DND-41 (cell line): Measurements from ENCODE around the gene YPEL5.

Experiments used
- CTCF ChIP-seq: IDR thresholded peaks from 2 replicates; pipeline ENCODE4 v1.5.1; 2012; ENCODE audit warnings: borderline replicate concordance, low read length, moderate library complexity, mild to moderate bottlenecking; ENCODE audit not compliant: poor library complexity, severe bottlenecking; ENCODE audit errors: extremely low read depth
- EZH2 ChIP-seq: IDR thresholded peaks from 3 replicates; pipeline ENCODE4 v1.6.1; 2012; ENCODE audit warnings: borderline replicate concordance, low read depth, mild to moderate bottlenecking, moderate library complexity, low read length, inconsistent platforms; ENCODE audit not compliant: severe bottlenecking

GRCh38 chr2:30179536-30179935 is 32.7 kb downstream of the YPEL5 start:
- no peak for TF ChIP-seq EZH2
- no peak for TF ChIP-seq CTCF
